Endothelial cell of umbilical vein (primary cell): ENCODE data around the gene ARHGAP9.

ENCODE experiments used
- CTCF ChIP-seq, 2 donors: IDR thresholded peaks; 1 replicate in 1 of 2; 2 replicates in 1 of 2; pipeline ENCODE4 v1.5.1; 2011; ENCODE audit warnings: low read length in 2 of 2, mild to moderate bottlenecking in 2 of 2, moderate library complexity in 2 of 2, control low read depth in 1 of 2, inconsistent platforms in 1 of 2, low read depth in 1 of 2; ENCODE audit not compliant: insufficient read depth in 1 of 2; ENCODE audit errors: extremely low read depth in 1 of 2
- EZH2 ChIP-seq: IDR thresholded peaks from 2 replicates; pipeline ENCODE4 v1.6.1; 2012; ENCODE audit warnings: borderline replicate concordance, low read depth, mild to moderate bottlenecking, moderate library complexity, low read length, inconsistent platforms; ENCODE audit not compliant: severe bottlenecking
- FOS ChIP-seq: IDR thresholded peaks from 2 replicates; pipeline ENCODE4 v1.6.1; 2011; ENCODE audit warnings: mild to moderate bottlenecking, low read length, moderate library complexity, borderline replicate concordance; ENCODE audit not compliant: insufficient read depth
- GATA2 ChIP-seq: IDR thresholded peaks from 2 replicates; pipeline ENCODE4 v1.7.0; 2011; ENCODE audit warnings: low read depth, mild to moderate bottlenecking, moderate library complexity, mixed read lengths, low read length; ENCODE audit not compliant: insufficient read length, insufficient read depth
- MYC ChIP-seq: IDR thresholded peaks from one replicate; pipeline ENCODE4 v1.6.1; 2011; ENCODE audit warnings: mild to moderate bottlenecking, low read depth, low read length
- POLR2A ChIP-seq: IDR thresholded peaks from 2 replicates; pipeline ENCODE4 v1.6.1; 2012; ENCODE audit warnings: low read depth, mild to moderate bottlenecking, control low read depth, low read length
- POLR2AphosphoS5 ChIP-seq: IDR thresholded peaks from 2 replicates; pipeline ENCODE4 v1.6.1; 2012; ENCODE audit warnings: low read depth, mild to moderate bottlenecking, control low read depth, low read length, moderate library complexity; ENCODE audit not compliant: insufficient read depth
- TF ChIP-seq, protein P1 (sequence below): IDR thresholded peaks from 2 replicates; pipeline ENCODE4 v1.6.1; 2011; ENCODE audit not compliant: insufficient read depth, insufficient read length

- TF ChIP-seq GATA2, result no peak
- TF ChIP-seq POLR2AphosphoS5, result no peak
- TF ChIP-seq CTCF (IDR thresholded peaks at IDR 0.05; ENCODE audit: extremely low read depth in 1 of 2, insufficient read depth in 1 of 2, low read depth in 1 of 2, low read length in 2 of 2), result no peak
- TF ChIP-seq POLR2A, result no peak
- TF ChIP-seq MYC, result no peak
- no peak for TF ChIP-seq FOS
- no peak for TF ChIP-seq EZH2
- TF ChIP-seq, protein P1, sequence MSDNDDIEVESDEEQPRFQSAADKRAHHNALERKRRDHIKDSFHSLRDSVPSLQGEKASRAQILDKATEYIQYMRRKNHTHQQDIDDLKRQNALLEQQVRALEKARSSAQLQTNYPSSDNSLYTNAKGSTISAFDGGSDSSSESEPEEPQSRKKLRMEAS, result no peak
Observed at GRCh38 chr12:57479043-57479375, 657 bp downstream of the ARHGAP9 start.
